Astrocyte of the hippocampus (primary cell): ENCODE data around the gene HOXD8.

ENCODE experiments used
- DNase-seq: peaks from one replicate; pipeline ENCODE4 v3.0.0; 2011; ENCODE audit warnings: low read depth, low spot score

Gene HOXD8

DNA sequence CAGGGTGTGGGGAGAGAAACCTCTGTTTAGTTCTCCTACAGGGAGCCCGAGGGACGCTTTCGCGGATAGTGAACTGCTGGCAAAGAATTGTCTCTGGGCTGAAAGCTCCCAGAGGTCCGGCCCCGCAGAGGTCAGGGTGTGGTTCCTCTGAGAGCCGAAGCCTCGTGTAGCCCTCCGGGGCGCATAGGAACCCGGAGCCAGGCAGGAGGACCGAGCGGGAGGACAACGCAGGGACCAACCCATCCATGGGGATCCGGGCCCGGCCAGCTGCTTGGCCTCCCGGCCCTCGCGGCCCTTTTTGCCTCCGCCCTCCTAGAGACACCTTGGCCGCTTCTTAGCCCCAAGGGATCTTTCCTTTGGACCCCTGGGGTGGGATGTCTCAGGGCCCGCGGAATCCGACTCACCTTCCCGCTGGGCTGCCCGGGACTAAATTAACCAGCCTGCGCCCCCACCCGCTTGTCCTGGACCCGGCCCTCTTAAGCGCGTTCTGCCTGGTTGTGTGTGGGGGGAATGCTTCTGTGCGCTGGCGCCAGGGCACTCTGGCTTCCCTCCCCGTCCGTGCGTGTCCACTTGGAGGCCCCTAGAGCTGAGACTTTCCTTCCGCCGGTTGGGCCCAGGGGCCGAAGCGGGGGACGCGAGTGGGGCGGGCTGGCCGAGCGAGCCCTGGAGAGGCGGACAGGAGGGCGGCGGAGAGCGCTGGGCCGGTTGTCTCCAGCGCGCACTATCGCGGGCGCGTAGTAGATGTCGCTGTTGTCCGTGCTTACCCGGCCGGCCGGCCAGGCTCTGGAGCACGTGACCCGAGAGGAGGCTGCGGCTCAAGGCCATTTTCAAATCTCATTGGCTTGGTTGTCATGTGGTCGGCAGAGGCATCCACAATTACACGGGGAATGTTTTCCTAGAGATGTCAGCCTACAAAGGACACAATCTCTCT, 13.4 kb upstream of the HOXD8 start, which contains the start of gene HOXD10:
Gene HOXD10 (plus strand): TSS at position 896 of the 931 bp plus-strand sequence. CDS start 56 bp downstream, outside the sequence.
- no peak for DNase-seq

DNA sequence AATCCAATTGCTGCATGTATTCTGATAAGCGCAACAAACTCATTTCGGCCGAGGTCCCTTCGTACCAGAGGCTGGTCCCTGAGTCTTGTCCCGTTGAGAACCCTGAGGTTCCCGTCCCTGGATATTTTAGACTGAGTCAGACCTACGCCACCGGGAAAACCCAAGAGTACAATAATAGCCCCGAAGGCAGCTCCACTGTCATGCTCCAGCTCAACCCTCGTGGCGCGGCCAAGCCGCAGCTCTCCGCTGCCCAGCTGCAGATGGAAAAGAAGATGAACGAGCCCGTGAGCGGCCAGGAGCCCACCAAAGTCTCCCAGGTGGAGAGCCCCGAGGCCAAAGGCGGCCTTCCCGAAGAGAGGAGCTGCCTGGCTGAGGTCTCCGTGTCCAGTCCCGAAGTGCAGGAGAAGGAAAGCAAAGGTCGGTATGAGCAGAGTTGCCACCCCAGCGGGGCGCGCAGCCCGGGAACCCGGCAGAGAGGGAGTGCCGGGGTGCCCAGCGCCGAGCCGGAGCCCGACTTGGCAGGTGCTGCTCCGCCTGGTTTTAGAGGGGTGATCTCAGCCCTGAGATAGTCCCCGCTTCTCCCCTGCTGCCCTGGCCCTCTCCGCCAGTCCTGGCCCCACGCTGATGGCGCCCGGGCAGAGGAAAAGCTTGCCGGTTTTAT, 12.2 kb upstream of the HOXD8 start:
- DNase-seq, result no peak

DNA sequence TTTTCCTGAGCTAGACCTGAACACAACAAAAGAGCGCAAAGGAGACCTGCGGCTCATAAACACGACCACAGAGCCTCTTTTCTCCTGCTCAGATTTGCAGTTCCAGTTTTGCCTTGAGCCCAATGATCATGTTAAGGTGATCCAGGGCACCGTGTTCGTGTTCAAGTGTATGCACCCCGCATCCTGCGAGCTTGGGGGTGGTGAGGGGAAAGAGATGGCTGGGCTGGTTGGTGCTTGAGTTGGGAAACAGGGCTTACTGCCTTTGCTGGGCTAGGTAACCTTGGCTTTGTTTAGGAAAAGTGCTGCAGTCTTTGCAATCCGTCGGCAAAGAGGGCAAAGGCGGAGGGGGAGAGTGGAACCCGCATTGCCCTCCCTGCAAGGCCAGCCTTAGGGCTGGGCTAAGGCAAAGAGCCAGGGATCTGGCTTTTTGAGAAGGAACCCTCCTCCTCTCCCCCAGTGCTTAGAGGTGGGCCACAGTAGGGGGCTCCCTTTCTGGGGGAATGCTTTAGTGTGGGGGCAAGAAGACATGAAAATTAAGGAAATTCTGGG, 11.6 kb upstream of the HOXD8 start:
- no peak for DNase-seq

DNA sequence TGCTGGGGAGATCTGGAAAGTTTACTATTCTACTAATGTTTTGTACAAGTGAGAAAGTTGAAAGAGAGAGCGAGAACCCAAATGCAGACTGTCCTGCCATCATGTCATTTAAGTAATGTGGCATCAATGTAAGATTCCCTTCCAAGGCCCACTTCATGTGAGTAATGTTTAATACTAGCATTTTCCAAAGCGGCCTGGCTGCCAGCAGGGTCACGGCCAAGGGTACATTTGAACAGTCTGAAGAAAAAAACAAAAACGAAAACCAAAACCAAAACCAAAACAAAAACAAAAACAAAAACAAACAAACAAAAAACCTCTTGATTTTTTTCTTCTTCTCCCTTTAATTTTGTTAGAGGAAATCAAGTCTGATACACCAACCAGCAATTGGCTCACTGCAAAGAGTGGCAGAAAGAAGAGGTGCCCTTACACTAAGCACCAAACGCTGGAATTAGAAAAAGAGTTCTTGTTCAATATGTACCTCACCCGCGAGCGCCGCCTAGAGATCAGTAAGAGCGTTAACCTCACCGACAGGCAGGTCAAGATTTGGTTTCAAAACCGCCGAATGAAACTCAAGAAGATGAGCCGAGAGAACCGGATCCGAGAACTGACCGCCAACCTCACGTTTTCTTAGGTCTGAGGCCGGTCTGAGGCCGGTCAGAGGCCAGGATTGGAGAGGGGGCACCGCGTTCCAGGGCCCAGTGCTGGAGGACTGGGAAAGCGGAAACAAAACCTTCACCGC, 10.7 kb upstream of the HOXD8 start:
- no peak for DNase-seq

DNA sequence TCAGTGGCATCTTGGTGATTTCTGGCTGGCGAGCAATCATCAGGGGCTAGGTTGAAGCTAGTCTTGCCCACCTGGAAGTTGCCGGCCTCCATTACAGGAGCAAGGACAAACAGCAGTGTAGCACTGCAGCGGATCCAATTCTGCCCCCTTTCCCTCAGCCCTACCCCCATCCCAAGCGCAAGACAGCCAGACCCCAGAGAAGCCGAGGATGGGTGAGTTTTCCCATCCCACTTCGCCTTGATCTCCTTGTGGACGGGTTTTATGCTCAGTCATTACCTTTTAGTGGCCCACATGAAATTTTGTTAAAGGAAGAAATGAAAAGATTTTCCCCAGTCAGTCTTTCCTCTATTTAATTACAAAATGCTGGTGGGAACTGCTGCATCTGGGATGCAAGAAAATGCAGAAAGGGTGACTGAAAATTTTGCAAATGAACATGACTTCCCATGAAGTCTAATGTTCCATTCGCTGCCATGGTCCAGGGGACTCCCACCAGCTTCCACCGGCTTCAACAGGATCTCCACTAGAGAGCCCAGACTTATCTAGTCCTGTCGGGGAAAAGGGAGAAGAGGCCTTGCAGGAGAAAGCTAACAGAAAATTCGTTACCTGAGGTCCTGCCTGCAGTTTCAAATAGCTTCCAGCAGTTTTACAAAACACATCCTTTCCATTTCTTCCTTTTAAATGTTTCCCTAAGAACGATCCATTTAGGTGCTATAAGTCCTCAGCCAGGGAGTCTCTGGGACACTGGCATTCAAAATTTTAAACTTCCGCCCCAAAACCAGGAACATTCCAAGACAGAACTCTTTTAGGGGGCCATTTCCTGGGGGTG, 8.9 kb upstream of the HOXD8 start:
- DNase-seq, result no peak

DNA sequence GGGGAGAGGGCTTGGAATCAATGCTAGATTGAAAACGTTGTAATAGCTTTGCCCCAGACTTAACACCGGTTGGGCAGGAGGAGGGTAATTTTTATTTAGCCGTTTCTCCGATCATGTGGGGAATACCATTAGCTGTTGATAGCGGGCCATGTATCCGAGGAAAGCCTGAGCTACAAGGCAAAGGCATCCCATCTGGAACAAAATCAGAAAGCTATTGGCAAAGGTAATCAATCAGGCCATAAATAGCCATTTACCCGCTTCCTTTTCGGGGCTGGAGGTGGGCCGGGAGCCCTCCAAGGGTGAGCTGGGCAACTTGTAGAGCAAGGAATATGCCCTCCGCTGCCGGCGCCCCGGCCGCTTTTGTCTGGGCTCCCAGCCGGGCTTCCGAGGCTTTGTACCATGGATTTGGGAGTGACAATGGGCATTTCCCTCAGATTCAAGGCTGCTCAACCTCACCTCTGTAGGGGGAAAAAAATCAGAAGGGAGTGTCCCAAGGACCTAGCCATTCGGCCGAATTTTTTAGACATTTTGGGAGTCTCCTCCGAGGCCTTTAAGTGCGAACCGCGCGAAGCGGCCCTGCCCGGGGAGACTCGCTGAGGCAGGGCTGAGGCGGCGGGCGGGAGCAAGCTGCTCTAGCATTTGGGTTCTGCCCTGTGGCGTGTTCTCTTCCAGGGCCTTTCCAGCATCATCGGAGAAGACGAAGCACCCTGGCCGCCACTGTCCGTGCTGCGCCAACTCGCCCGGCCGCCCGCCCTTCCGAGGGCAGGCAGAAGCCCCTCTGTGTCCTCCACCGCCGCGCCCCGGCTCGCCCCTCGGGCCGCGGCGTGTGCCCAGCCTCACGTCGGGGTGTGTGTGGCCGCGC, 8.1 kb upstream of the HOXD8 start:
- DNase-seq, result no peak

DNA sequence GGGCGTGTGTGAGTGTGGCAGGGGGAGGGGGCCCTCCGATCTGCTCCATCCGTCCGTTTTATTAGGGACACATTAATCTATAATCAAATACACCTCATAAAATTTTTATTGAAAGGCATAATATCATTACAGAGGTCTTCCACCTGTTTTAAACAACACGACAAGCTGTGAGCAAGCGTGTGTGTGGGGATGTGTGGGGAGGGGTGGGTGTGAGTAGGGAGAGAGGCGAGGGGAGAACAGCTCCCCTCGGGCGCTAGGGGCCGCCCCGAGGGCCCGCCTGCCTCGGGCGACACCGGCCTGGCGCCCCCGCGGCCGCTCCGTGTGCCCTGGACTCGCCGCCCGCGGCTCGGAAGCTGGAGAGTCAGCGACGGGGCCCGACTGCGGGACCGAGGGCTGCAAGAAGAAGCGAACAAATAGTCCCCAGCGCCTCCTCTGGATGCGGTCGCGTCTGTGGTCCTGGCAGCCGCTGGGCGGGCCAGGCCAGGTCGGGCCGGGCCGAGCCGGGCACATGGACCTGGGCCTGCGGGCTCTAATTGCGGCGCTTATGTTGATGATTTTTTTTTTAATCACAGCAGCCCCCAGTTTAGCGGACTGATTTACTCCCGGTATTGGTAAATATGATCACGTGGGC, 7.3 kb upstream of the HOXD8 start:
- no peak for DNase-seq

DNA sequence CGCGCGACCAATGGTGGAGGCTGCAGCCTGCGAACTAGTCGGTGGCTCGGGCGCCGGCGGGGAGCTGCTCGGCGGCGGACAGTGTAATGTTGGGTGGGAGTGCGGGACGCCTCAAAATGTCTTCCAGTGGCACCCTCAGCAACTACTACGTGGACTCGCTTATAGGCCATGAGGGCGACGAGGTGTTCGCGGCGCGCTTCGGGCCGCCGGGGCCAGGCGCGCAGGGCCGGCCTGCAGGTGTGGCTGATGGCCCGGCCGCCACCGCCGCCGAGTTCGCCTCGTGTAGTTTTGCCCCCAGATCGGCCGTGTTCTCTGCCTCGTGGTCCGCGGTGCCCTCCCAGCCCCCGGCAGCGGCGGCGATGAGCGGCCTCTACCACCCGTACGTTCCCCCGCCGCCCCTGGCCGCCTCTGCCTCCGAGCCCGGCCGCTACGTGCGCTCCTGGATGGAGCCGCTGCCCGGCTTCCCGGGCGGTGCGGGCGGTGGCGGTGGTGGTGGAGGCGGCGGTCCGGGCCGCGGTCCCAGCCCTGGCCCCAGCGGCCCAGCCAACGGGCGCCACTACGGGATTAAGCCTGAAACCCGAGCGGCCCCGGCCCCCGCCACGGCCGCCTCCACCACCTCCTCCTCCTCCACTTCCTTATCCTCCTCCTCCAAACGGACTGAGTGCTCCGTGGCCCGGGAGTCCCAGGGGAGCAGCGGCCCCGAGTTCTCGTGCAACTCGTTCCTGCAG, 6.7 kb upstream of the HOXD8 start, which contains the start of gene HOXD9:
Gene HOXD9 (plus strand): TSS at position 37 of the 728 bp plus-strand sequence. CDS start 50 bp downstream, at position 87.
- peak; percentile 32 for DNase-seq

DNA sequence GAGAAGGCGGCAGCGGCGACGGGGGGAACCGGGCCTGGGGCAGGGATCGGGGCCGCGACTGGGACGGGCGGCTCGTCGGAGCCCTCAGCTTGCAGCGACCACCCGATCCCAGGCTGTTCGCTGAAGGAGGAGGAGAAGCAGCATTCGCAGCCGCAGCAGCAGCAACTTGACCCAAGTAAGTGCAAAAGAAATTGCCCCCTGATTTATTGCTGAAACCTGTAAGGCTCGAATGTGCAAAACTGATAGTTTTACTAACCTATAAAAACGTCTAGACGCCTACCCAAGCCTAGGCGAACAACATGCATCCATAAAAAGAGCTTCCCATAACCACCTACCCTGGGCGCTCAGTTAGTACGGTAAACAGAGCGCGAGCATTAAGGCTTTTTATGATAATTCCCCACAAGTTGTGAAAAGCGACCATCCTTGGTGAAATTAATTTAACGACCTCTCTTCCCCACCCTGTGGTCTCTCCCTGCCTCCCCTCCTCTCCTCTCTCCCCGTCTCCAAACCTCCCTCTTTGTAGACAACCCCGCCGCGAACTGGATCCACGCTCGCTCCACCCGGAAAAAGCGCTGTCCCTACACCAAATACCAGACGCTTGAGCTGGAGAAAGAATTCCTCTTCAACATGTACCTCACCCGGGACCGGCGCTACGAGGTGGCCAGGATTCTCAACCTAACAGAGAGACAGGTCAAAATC, 5.9 kb upstream of the HOXD8 start:
- DNase-seq, result no peak

DNA sequence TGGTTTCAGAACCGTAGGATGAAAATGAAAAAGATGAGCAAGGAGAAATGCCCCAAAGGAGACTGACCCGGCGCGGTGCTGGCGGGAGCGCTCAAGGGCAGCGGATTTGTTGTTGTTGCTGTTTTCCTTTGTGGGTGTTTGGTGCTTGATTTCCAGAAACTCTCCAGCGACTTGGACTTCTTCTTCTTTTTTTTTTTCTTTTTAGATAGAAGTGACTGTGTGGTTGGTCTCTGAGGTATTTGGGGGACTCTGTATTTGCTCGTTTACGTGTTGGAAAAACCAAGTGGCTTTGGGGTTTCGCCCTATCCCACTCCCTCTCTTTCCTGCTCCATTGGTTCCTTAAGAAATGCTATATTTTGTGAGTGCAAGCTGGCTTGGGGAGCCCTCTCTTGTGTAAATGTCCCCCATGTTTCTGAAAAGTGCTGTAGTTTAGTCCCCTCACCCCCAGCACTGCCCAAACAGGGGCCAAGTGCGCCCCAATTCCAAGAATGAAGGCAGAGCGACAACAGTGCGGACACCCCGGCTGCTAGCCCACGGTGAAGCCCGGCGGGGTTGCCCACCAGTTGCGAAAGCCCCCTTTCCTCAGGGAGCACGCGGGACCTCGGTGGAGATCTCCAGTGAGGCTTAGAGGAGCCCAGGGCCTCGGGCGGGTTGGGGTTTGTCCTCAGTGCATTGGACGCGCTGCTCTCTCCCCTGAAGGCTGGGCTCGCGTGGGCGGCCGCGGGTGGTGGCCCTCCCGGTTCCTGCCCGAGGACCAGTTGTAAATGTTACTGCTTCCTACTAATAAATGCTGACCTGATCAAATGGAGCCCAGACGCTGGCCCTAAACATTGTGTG, 5.2 kb upstream of the HOXD8 start:
- DNase-seq, result no peak

DNA sequence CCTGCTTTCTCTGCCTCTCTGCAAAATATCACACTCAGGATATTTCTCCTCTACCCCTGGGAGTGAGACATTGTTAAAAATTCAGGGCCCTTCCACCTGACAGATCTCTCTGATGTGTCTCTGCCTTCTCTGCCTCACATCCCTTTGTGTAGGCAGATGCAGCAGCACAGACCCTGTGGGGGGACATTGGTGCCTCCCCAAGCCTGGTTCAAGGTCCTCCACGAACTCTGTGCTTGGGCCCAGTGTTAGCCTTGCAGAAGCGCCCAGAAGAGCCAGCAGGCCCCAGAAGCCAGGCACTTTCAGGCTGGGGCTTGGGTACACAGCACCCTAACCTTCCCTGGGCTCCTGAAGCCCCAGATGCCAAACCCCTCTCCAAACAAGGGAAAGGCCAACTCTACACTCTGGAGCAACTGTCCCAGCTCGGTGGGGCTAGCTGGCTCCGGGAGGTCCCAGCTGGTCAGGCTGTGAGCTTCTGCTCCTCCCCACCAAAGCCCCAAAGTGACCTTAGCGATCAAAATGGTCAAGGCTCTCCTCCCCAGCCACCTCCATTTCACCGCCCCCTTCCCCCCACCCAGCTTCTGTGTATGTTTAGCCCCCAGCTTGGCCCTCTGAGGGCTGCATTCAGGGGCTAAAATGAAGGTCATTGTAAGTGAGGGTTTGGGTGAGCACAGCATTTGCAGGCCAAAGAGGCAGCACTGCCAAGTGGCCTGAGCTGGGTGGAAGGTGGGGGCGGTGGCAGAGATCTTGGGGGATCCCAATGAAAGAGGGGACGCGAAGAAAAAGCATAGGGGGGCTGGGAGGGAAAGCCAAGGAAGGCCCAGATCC, 4.3 kb upstream of the HOXD8 start:
- no peak for DNase-seq

DNA sequence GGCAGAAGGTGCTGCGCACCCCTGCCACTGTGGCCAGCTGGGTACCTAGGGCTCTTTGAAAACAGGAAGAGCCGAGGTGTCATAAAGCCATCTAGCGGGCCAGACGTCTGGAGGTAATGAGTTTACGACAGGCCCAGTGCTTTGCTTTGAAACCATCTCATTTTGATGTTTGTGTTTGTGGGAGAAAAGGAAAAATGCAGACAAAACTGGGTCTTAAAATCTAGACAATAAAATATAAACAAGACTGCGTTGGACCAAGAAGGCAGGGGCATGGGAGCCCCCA, 3.8 kb upstream of the HOXD8 start:
- no peak for DNase-seq

DNA sequence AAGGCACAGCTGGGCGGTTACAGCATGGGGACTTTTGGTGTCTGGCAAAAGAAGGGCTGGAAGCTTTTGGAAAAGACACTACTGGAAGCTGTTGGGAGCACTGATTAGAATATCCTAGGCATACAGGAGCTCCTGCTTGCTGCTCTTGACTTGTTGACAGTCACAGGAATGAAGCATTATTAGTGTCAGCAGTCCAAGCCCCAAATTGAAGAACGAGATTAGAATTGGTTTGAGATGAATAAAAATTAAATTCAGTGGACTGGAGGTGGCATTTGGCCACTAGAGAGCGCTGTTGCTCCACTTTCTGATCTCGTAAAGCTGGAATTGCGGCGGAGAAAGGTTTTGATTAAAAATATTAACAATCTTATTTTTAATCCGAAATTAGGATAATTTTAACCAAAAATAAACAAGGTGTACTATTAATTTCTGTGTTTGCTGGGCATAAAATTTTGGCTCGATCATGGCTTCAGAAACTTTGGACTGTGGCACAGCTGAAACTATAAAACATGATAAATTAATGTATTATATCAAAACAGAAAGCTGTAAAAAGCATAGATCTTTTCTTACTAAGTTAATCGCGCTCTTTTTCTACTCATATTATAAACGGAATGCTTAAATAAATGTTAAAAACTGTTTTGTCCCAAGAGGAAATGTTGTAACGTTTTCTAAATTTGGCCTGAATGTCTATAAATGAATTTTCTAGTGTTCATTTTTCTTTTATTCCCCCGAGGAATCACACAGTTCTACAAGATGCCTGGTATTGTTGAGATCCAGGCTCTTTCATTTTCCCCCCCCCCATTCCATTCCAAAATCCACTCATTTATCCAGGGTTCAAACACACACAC, 2.4 kb upstream of the HOXD8 start:
- DNase-seq, result peak; percentile 75

DNA sequence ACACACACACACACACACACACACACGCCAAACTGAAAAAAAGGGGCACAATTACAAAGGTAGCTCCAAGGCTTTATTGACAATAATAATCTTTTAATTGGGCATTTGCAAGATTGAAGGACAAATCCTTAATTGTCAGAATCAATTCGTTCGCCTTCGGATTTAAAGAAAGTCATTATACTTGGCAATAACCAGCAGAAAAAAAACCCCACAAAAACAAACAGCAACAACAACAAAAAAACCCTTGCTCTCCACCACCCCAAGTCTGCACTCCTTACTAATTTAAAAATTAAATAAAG, 1.8 kb upstream of the HOXD8 start:
- no peak for DNase-seq

DNA sequence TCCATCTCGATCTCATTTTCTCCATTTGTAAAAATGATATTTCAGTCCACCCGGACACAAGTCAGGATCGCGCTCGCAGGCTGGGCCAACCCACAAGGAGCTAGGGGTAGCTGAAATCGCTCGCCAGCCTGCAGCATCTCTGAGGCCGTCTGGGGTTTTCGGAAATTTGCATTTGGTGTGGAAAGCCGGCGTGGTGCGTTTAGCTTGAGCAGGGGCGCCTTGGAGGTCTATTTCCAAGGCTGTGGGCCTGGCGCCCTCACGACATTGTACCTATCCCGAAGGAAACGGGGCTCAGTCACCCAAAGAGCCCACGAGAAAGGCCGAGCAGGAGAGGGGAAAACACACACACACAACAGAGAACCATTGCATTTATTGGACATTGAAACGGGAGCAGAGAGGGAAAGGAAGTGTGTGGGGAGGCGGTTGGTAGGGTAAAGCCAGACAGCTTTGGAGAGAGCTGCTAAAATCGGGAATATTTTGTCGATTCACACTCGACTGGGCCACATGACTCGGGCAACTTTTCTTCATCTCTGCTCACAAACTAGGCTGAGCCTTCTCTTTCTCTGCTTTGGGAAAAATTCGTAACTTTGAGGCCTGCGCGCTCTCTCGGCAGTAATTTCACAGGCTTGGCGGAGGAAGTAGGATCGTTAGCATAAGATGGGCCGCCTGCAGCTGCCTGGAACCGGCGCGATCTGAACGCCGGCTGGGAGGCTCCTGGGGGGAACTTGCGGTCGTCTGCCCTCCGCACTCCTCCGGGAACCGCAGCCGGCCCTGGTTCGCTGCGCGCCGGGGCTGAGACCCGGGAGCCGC, 1.1 kb upstream of the HOXD8 start:
- no peak for DNase-seq
